ENCODE results near the gene WDR5B. TPM values are rescaled to one million over a fixed set of nuclear protein-coding genes. Genes with fewer than 3 reads are reported as not detected.
A peak's percentile ranks its signal among the peaks of the same experiment; 100 is the strongest.

WDR5B gene
- 2.0 to 4.0 TPM (median 3.0 TPM) in 3 replicates for polyA plus RNA-seq
- polyA plus RNA-seq (2011; ENCODE audit: low read depth), result 1.5 TPM
- 0.91 and 1.8 TPM in 2 replicates for polyA plus RNA-seq (2011; cell fraction: cytosol; rRNA removed)
- polyA plus RNA-seq (2011; cell fraction: nucleus; rRNA removed), result 3.9 and 6.1 TPM in 2 replicates
- polyA plus RNA-seq (2012; ENCODE audit: low replicate concordance), result 1.7 and 2.0 TPM in 2 replicates
- polyA minus RNA-seq, result 0.59 to 1.6 TPM (median 1.4 TPM) in 3 replicates
- polyA minus RNA-seq (2011; cell fraction: cytosol; rRNA and poly(A)+ RNA removed), result 0.77 TPM
- 1.8 and 2.6 TPM in 2 replicates for polyA minus RNA-seq (2011; cell fraction: nucleus; rRNA and poly(A)+ RNA removed)

GRCh38 chr3:122415762-122416654, at the start of gene WDR5B:
TSS of gene WDR5B (minus strand) at chr3:122416062. CDS start at chr3:122415528, 534 bp downstream.
- FAIRE-seq, result peak; percentile 92
- Histone ChIP-seq H3K9ac (ENCODE audit: control insufficient read depth, extremely low read depth, insufficient read depth, low read length) (peak within 1 kb of the TSS; percentile 92), H3K9me3 (ENCODE audit: control insufficient read depth, low read depth, low read length) (no peaks in the 10 kb centered on the region), H2AFZ (ENCODE audit: control insufficient read depth, low read length) (peak within 1 kb of the TSS; percentile 92), H4K20me1 (ENCODE audit: control insufficient read depth, extremely low read depth, insufficient read depth, low read length) (no peaks in the 10 kb centered on the region), H3K4me1 (ENCODE audit: control insufficient read depth, extremely low read depth, insufficient read depth, low read length) (peaks cover 17% of the 10 kb centered on the region), H3K27ac (ENCODE audit: control insufficient read depth, insufficient read depth, low read length) (peak within 1 kb of the TSS; percentile 97), H3K27me3 (ENCODE audit: control insufficient read depth, extremely low read depth, insufficient read depth, low read length) (no peaks in the 10 kb centered on the region), H3K9me1 (ENCODE audit: control insufficient read depth, extremely low read depth, insufficient read depth, low read length) (no peaks in the 10 kb centered on the region), H3K36me3 (ENCODE audit: control insufficient read depth in 2 of 2, extremely low read depth in 1 of 2, insufficient read depth in 2 of 2, low read length in 2 of 2) (peaks cover 0 to 3% of the 10 kb centered on the region in 2 experiments), H3K4me2 (ENCODE audit: control insufficient read depth, extremely low read depth, insufficient read depth, low read depth, low read length) (peak within 1 kb of the TSS; percentile 94), H3K79me2 (ENCODE audit: control insufficient read depth, insufficient read depth, low read length) (peaks cover 39% of the 10 kb centered on the region), H3K4me3 (ENCODE audit: control insufficient read depth in 2 of 3, extremely low read depth in 1 of 3, insufficient read depth in 2 of 3, low read depth in 1 of 3, low read length in 3 of 3) (peak within 1 kb of the TSS; percentile 59 to 98 (median 91))
- TF ChIP-seq CTCF (optimal IDR thresholded peaks at IDR 0.05 in 1 of 3, IDR thresholded peaks at IDR 0.05 in 1 of 3, conservative IDR thresholded peaks at IDR 0.05 in 1 of 3; ENCODE audit: extremely low read depth in 1 of 3, insufficient read depth in 2 of 3, low read length in 3 of 3) (peak in 1 of 3 experiments; percentile 13), EZH2 (IDR thresholded peaks at IDR 0.05; ENCODE audit: low read length) (no peak)
- dilution Hi-C loops (cut with MboI; ENCODE audit: extremely low pct_ligation_motif_present, low sequenced_read_pairs), result no loop called here
- peak; percentile 80 for DNase-seq (ENCODE audit: low read depth, low spot score)

GRCh38 chr3:122464659-122465058, 48.8 kb upstream of the WDR5B start:
- Histone ChIP-seq H4K20me1 (ENCODE audit: control insufficient read depth, extremely low read depth, insufficient read depth, low read length) (no peaks in the 10 kb centered on the region), H3K79me2 (ENCODE audit: control insufficient read depth, insufficient read depth, low read length) (peaks cover 20% of the 10 kb centered on the region)

More at GRCh38 chr3:122464659-122465058, 48.8 kb upstream of the WDR5B start:
- no peaks in the 10 kb centered on the region for H3K9me1 ChIP-seq (ENCODE audit: control insufficient read depth, extremely low read depth, insufficient read depth, low read length)
- peaks cover 3 to 4% of the 10 kb centered on the region in 2 experiments for H3K36me3 ChIP-seq (ENCODE audit: control insufficient read depth in 2 of 2, extremely low read depth in 1 of 2, insufficient read depth in 2 of 2, low read length in 2 of 2)
- H3K27ac ChIP-seq (ENCODE audit: control insufficient read depth, insufficient read depth, low read length), result no peak overlapping the region
- H3K4me2 ChIP-seq (ENCODE audit: control insufficient read depth, extremely low read depth, insufficient read depth, low read depth, low read length), result no peak overlapping the region
- H3K9ac ChIP-seq (ENCODE audit: control insufficient read depth, extremely low read depth, insufficient read depth, low read length), result no peak overlapping the region
- FAIRE-seq, result no peak
- no peaks in the 10 kb centered on the region for H3K9me3 ChIP-seq (ENCODE audit: control insufficient read depth, low read depth, low read length)
- DNase-seq (ENCODE audit: low read depth, low spot score), result no peak
- H3K4me1 ChIP-seq (ENCODE audit: control insufficient read depth, extremely low read depth, insufficient read depth, low read length), result no peaks in the 10 kb centered on the region
- dilution Hi-C loops (cut with MboI; ENCODE audit: extremely low pct_ligation_motif_present, low sequenced_read_pairs), result no loop called here
- TF ChIP-seq CTCF (optimal IDR thresholded peaks at IDR 0.05 in 1 of 3, IDR thresholded peaks at IDR 0.05 in 1 of 3, conservative IDR thresholded peaks at IDR 0.05 in 1 of 3; ENCODE audit: extremely low read depth in 1 of 3, insufficient read depth in 2 of 3, low read length in 3 of 3), result no peak
- no peak for TF ChIP-seq EZH2 (IDR thresholded peaks at IDR 0.05; ENCODE audit: low read length)
- H3K27me3 ChIP-seq (ENCODE audit: control insufficient read depth, extremely low read depth, insufficient read depth, low read length), result no peaks in the 10 kb centered on the region
- H2AFZ ChIP-seq (ENCODE audit: control insufficient read depth, low read length), result no peak overlapping the region
- H3K4me3 ChIP-seq (ENCODE audit: control insufficient read depth in 2 of 3, extremely low read depth in 1 of 3, insufficient read depth in 2 of 3, low read depth in 1 of 3, low read length in 3 of 3), result no peak overlapping the region
